SK-N-MC (cell line): ENCODE measurements around the gene HERC4.
"Not testable (repeated sequence)": the region's sequence is repeated elsewhere in the genome, so short reads cannot be mapped to it uniquely, and the experiment has no call there.

Source experiments
- EZH2 ChIP-seq: fragments of 200-600 bp; sonication (generic); IDR thresholded peaks from one replicate; pipeline ENCODE4 v1.6.1; 2017; ENCODE audit warnings: antibody characterized with exemption
- POLR2AphosphoS5 ChIP-seq: IDR thresholded peaks from 2 replicates; pipeline ENCODE4 v1.6.1; 2012; ENCODE audit warnings: mild to moderate bottlenecking, low read depth, low read length, borderline replicate concordance

GRCh38 chr10:67877421-67877820, 197.7 kb downstream of the HERC4 start:
- TF ChIP-seq POLR2AphosphoS5, EZH2: not testable (repeated sequence)
